GM18526 (cell line): ENCODE results near the gene CELF6.

Source experiments
- POLR2A ChIP-seq: IDR thresholded peaks from 3 replicates; pipeline ENCODE4 v1.6.1; 2011; ENCODE audit not compliant: insufficient read length; ENCODE audit errors: extremely low read depth

Gene CELF6

DNA sequence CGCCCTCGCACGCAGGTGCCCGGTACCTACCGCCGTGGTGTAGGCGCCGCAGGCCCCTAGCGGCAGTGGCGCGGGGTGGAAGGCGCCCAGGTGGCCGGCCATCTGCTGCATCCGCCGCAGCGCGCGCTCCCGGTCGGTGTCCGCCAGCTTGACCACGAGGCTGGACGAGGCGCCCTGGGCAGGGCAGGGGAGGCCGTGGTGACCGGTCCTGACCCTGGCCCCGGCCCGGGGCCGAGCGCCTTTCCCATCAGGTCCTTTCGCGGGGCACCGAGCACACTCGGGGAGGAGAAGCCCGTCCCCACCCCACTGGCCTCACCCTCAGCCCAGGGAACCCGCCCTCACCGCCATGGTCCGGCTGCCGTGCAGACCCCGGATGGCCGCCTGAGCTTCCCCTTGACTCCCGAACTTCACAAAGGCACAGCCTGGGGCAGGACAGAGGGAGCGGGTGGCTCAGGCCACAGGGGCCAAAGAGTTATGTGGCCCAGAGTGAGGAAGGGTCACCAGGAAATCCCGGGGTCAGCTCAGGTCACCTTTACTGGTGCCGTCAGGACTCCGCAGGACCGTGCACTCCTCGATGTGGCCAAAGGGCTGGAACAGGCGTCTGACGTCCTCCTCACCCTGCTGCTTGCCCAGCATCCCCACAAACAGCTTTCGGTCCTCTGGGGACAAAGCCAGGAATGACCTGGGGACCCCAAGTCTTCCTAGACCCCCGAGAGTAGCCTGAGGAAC is 30.2 kb downstream of the CELF6 start:
- TF ChIP-seq POLR2A = no peak

DNA sequence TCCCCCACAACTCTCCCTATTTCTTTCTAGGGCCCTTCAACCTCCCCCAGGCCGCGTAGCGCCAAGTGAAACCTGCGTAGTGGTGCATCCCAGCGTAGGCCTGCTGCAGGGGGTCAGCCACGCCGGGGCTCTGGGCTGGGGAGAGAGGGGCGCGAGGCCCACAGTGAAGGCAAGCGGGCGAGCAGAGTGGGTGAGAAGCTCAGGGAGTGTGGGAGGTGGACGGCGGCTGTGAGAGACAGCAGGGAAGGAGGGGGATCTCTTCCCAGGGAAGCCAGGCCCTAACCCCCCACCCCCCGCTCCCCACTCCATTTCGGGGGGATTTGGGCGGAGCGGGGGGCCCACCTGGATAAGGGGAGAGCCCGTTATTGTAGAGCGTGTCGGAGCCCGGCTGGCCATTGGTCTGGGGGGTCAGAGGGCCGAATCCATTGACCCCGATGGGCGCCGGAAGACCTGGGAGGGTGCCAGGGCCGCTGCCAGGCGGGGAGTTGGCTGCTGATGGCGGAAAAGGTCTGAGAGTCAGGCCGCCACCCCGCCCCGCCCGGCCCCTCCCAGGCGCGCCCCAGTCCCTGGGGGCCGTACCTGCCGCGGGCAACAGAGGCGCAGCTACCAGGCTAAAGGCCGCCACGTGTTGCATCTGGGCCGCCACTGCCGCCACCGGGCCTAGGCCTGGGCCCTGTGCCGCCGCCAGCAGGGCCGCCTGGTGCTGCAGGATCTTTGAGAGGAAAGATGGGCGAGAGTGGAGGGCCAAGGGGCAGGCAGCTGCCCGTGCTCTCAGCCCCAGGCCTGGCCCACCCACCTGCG is 31.0 kb downstream of the CELF6 start:
- no peak for TF ChIP-seq POLR2A

DNA sequence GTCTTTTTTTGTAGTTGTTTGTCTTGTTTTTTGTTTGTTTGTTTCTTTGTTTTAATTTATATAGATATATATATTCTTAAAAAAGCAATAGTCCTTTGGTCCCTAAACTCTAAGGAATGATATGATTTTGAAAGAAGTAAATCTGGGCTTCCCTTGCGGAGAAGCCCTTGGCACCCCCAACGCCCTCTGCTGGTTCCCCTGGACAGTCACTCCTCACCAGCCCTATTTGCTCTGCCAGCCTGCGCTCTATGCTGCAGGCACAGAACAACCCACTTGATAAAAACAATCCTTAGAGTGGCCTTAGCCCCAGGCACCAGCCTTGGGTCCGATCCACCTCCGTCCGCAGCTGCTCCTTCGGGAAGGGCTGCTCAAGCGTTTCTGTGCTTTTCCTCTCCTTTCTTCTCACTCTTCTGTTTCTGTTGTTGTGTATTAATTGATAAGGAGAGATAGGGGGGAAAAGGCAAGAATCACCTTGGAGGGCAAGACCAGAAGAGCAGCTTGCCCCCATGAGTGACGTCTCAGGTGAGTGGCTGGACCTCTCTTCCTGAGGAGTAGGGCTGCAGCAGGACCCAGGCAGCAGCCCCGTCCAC is 33.9 kb downstream of the CELF6 start:
- no peak for TF ChIP-seq POLR2A

DNA sequence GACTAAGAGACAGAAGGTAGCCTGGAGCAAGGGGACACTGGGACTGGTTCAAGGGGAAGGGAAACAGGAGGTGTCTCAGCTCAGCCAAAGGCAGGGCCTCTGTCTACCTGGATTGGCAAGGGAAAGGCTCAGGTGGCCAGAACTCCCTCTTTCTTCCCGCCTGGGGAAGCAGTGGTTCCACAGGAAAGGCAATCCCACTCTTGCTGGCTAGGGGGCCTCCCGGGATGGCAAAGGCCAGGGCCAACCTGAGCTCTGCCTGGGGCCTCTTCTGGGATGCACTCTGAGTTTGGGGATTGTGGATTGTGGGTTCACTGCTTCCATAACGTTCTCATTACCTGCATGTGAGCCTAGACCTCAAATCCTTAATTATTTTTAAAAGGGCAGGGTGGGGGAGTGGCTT is 34.6 kb downstream of the CELF6 start:
- no peak for TF ChIP-seq POLR2A

DNA sequence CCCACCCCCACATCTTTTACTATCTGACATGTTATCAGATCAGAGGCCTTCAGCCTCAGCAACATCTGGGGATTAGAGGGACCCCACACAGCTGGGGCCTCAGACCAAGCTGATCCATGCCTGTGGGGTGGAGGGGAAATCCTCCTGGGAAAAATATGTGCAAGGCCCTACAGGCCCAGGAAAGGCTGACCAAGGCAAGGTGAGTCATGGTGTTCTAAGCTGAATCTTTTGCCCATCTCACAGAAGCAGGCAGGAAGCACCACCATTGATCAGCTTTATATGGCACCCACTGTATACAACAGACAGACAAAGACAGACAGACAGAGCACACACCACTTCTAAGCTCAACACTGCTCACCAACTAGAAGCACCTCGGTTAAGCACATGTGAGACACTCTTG is 35.2 kb downstream of the CELF6 start:
- no peak for TF ChIP-seq POLR2A

DNA sequence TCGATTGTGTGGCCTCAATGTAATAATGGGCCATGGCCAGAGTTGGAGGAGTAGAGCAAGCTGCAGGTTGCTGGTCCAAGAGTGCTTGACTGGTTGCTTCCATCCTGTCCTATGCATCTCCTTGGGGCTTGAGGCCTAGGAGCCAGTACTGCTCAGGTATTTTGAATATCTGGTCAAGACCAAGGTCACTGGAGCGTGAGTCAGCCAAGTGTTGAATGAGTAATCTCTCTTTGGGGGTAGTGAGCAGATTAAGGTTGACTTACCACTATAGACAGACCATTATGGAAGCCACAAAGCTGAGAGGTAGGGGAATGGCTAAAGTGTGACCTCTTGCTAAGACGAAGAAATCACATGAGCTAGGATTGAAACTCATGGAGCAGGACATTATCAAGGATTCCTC is 38.2 kb downstream of the CELF6 start:
- TF ChIP-seq POLR2A = no peak

DNA sequence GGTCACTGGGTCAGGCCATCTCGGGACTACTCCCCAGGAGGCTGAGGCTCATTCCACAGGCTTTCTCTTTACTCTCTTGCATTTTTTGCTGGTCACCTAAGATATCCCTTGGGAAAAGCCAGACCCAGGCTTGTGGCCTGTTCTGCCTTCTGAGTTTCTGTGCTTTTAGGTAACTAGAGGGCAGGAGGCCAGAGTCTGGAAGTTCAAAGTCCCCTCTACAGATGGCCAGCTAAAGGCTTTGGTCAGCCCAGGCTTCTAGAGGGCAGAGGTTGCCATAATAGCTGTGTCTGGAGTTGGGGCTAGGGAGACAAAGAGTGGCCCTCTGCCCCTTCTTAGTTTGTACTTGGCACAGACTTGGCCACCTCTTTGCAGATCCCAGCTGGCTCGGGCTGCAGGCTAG is 39.2 kb downstream of the CELF6 start:
- TF ChIP-seq POLR2A = no peak

DNA sequence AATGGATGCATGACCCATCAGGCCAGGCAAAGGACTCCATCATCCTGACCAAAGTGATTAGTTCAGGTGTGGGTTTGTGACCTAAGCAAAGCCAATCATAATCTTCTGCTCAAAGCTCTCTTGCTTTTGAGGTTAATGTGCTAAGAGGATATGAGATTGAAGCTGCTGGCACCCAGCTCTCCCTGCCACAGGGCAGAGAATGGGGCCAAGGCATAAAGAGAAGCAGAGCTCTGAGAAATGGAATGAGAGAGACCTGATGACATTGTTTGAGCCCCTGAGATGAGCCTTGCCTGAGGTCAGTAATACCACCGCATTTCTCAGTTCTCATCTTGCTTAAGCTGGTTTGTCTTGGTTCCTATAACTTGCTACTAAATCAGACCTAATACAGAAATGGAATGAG is 41.2 kb downstream of the CELF6 start:
- TF ChIP-seq POLR2A = no peak

DNA sequence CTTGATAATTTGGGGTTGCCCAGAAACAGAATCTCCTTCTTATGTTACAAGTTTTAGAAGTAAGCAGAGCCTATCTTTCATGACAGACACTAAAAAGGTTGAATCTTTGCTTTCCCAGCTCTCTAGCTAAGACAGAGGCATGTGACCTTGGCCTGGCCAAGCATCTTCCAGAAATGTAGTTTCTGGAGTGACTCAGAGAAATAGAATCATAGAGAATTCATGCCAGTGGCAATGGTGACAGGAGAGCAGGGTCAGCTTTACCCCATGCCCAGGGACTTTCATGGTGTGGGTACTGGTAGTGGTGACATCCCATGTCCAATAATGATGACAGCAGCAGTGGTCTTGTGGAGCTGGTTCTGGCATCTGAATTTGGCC is 43.6 kb downstream of the CELF6 start:
- no peak for TF ChIP-seq POLR2A

DNA sequence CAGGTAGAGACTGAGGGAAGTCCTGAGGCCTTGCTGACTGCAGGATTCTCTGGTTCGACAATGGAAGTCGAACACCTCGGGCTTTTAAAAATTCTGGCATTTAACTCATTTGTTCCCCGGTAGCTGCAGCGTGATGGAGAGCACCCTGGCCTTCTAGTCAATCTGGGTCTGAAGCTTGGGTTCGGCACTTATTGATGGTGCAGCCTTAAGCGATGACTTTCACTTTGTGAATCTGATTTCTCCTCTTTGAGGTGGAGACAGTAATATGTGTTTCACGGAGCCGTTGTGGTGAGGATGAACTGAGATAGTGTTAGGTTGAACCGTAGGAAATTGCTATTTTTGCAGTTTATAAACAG is 47.0 kb downstream of the CELF6 start:
- no peak for TF ChIP-seq POLR2A

DNA sequence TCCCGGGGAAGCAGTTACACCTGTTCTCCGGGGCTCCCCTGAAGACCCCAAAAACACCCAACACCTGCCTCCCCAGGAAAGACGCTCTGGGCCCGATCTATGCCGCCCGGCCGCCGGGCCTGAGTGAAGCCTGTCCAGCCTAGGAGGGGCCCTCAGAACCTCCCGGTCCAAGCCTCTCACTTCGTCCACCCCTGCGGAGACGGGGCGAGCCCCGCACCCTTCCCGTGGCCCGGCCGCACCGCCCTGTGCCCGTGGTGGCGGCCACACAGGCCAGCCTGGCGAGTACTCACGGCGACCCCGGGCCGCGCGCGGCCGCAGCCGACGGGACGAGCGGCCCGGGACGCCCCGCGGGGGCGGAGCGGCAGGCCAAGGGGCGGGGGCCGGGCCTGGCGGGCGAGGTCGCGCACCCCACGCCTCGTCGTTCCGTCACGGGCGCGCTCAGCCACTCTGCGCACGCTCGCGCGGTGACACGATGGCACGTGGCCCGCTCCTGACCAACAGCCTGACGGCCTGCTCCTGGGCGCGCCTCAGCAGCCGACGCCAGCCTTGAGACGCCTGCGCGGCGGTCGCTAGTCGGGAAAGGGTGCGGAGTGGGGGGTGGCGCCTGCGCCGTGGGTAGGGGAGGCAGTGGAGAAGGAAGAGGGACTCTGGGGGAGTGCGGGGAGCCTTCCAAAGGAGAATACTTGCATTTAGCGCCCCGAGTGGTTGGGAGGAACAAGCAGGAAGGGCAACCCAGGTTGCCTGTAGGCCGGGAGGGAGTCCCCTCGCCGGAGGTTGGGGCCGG is 47.6 kb downstream of the CELF6 start, which contains the start of gene PARP6:
Gene PARP6 (minus strand): TSS at position 342 of the 784 bp plus-strand sequence. CDS start 5,077 bp downstream, outside the sequence.
- peak; percentile 66 for TF ChIP-seq POLR2A

DNA sequence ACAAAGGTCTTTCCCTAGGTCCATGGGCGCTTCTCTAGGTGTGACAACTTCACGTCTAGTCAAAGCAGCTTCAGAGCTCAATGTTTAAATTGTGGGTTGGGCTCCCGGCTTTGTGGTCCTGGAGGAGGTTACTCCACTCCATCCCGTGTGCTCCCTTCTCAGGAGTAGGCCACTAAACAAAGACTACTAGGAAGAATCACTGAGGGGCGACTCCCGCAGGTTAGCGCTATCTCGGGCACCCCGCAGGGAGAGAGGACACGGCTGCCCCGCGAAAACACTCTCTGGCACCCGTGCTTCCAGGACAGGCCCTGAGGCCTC is 48.1 kb downstream of the CELF6 start:
- TF ChIP-seq POLR2A = no peak

DNA sequence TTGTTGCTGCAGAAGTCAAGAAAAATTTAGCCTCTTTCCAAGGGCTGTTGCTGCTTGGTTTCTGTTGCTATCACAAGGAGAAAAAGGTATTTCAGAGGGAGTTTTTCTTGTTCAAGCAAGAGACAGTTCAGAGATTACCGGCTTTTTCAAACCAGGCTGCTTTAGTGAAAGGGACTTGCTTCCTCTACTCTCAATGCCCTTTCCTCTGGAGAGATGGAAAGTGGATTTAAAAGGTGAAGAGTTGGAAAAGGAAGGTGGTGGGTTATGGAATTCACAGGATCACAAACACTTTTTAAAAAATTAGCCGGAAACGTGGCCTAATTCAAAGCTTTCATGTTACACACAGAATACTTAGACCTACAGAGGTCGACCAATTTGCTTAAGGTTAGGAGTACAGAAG is 48.7 kb downstream of the CELF6 start:
- no peak for TF ChIP-seq POLR2A

DNA sequence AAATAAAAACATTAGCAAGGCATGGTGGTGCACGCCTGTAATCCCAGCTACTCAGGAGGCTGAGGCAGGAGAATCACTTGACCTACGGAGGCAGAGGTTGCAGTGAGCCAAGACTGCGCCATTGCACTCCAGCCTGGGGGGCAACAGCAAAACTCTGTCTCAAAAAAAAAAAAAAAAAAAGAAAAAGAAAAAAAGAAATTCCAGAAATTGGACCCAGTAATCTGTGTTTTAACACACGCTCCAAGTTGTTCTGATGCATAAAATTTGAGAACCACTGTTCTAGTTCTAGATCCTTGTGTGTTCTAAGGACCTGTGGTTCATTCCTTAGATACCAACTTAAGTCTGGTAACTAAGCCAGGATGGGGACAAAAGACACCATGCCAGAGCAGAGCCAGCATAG is 50.2 kb downstream of the CELF6 start:
- no peak for TF ChIP-seq POLR2A

DNA sequence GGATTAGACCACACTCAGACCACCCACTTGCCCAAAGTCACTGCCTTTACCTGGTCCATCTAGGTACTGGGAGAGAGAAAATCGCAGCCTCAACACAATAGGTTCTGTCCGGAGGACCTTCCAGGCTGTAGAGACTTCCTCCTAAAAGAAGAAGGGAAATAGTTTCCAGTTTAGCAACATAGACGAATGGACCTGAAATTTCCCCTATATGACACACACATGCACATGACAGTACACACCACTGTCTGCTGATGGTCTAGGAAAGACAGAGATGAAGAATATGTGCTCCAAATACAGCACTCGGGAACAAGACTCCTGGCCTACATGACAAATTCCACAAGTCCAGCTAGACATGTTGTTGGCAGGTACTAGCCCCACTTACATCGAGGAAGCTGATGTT is 54.9 kb downstream of the CELF6 start:
- no peak for TF ChIP-seq POLR2A
